ENCODE results near the gene STAC2.

DNA sequence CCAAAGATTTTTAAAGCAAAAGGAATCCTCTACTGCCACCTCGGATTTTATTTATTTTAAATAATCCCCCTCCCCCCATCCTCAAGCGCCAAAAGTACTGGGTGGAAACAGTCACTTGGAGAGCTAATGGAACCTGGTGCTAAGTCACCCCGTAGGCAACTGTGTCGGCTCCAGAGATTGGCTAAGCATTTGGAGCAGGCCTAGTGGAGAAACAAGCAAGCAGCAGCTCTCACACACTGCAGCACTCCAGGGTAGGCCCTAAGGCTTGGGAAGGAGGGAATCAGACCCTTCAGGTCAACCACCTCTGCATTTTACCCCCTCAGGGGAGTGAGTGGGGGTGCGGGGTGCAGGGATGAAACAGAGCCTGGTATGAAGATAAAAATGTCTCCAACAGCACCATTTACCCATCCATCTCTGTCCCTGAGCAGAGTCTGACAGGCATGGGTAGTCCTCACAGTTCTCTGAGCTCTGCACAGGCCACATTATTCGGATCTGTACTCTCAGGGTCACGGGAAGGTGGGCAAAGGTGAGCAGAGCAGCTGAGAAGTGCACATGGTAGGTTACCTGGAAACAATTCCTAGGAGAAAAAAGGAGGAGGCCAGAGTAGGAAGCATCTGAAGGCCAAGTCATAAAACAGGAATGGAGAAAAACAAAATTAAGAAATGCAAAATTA, 27.2 kb upstream of the STAC2 start:
- TF ChIP-seq, protein P1, sequence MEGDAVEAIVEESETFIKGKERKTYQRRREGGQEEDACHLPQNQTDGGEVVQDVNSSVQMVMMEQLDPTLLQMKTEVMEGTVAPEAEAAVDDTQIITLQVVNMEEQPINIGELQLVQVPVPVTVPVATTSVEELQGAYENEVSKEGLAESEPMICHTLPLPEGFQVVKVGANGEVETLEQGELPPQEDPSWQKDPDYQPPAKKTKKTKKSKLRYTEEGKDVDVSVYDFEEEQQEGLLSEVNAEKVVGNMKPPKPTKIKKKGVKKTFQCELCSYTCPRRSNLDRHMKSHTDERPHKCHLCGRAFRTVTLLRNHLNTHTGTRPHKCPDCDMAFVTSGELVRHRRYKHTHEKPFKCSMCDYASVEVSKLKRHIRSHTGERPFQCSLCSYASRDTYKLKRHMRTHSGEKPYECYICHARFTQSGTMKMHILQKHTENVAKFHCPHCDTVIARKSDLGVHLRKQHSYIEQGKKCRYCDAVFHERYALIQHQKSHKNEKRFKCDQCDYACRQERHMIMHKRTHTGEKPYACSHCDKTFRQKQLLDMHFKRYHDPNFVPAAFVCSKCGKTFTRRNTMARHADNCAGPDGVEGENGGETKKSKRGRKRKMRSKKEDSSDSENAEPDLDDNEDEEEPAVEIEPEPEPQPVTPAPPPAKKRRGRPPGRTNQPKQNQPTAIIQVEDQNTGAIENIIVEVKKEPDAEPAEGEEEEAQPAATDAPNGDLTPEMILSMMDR (IDR thresholded peaks at IDR 0.05; ENCODE audit: low read length): no peak
- TF ChIP-seq EZH2 (optimal IDR thresholded peaks at IDR 0.05; ENCODE audit: low read depth, low read length) (no peak), EZH2phosphoT487 (IDR thresholded peaks at IDR 0.05; ENCODE audit: low read length) (no peak)

Data from MM.1S (cell line).